NCI-H2196 (cell line): Measurements from ENCODE around the gene ZBTB49.
A peak's percentile ranks its signal among the peaks of the same experiment; 100 is the strongest.
"Not testable (repeated sequence)": the region's sequence is repeated elsewhere in the genome, so short reads cannot be mapped to it uniquely, and the experiment has no call there.

ENCODE experiments used
- DNase-seq: peaks from one replicate; lab custom pipeline; 2025; ENCODE audit not compliant: unreplicated experiment; lab: John Stamatoyannopoulos, UW

ZBTB49 gene

DNA sequence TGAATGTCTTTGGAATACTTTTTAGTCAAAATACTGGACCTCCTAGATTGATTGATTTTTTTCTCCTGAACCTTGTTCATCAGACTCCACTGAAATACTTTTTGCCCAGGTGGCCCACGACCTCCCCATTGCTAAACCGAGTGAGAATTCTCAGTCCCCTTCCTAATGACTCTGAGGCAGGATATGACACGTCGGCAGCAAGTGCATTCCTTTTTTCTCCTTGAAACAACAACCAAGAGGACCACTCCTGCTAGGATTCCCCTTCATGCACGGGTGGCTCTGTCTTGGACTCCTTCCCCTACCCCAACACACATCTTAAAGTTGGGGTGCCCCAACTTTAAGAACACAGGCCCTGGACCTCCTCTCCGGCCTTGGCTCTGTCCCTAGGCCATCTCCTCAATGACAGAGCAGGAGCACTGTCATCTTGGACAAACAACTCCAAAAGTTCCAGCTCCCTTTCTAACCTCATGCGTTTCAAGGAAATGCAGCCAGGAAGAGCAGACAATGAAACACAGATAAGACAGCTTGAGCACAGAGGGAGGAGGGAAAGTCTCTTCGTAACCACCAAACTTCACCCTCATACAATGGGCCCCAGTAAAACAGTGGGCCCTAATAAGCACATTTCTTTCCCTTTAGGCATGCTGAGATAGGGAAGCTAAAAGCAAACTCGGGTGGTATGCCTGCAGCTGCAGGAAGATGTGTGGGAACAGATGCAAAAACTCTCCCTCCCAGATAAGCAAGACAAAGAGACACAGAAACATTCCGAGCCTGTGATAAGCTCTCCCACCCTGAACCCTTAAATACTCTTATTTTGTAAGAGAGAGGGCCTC is 33.9 kb downstream of the ZBTB49 start:
- DNase-seq, result no peak

- DNase-seq, result no peak
These were observed 35.3 kb downstream of the ZBTB49 start for GRCh38 chr4:4325321-4325720.

DNA sequence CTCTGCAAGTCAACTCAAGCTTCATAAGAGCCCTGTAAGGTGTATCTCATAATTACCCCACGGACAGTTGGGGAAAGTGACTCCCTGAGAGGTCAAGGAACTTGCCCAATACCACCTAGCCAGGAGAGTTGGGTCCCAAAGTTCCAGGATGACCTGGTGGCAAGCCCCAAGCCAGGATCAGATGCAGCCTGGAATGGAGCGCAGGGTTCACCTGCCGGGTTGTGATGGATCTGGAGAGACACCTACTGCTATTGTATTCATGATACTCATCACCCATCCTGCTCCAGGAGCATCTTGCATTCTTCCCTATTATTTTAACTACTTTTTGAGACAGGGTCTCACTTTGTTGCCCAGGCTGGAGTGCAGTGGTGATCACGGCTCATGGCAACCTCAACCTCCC is 36.1 kb downstream of the ZBTB49 start:
- no peak for DNase-seq

GRCh38 chr4:4327652-4328121 is 37.6 kb downstream of the ZBTB49 start:
- no peak for DNase-seq

- DNase-seq, result no peak
These were observed 38.2 kb downstream of the ZBTB49 start for GRCh38 chr4:4328206-4328605.

GRCh38 chr4:4328840-4329239 is 38.8 kb downstream of the ZBTB49 start:
- no peak for DNase-seq

DNA sequence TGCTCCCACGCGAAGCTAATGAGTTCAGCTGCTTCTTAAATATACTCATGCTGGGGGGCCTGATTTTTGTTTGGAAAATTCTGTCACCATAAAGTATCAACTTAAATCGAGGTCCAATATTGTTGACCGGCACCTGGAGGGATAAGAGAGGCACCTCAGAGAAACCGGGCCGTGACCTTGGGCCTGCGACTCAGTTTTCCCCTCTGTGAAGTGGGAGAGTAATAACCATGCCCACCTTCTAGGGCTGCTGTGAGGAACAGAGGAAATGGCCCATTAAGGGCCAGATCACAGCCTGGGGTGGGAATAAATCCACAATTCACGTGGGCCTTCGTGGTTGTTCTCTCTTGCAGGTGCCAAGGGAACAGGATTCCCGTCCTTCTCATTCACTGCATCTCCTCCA is 39.4 kb downstream of the ZBTB49 start:
- no peak for DNase-seq

DNA sequence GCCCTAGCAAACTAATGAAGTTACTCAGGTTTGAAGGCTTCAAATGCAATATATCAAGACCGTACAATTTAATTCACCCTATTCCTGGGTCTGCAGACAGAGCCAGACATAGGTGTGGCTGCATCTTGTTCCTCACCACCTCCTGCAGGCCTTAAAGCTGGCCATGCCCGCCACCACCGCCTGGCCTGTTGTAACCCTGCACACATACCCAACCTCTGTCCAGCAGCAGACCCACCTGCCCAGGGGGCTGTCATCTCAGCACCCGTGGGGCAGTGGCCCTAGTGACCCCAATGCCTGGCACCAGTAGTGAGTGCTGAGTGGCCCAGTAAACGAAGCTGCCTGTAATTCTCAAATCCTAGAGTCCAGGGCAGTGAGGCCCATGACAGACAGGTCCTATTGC is 40.7 kb downstream of the ZBTB49 start:
- no peak for DNase-seq

DNA sequence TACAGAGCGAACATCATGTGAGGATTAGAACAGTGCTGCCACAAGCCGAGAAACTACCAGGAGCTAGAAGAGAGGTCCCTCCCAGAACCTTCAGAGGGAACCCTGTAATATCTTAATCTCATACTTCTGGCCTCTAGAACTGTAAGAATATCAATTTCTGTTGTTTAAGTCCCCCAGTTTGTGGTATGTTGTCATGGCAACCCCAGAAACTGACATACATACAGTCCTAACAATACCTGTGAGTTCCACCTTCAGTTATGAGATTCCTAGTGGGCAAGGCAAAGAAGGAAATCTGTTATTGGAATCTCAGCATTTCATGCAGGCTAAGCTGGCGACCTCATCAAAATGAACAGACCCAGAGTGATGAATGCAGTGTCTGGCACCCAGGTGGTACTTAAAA is 42.5 kb downstream of the ZBTB49 start:
- DNase-seq, result no peak

GRCh38 chr4:4333265-4333706 is 43.2 kb downstream of the ZBTB49 start:
- DNase-seq, result peak; percentile 50

GRCh38 chr4:4334798-4335520 is 44.9 kb downstream of the ZBTB49 start:
- DNase-seq, result peak; percentile 79

DNA sequence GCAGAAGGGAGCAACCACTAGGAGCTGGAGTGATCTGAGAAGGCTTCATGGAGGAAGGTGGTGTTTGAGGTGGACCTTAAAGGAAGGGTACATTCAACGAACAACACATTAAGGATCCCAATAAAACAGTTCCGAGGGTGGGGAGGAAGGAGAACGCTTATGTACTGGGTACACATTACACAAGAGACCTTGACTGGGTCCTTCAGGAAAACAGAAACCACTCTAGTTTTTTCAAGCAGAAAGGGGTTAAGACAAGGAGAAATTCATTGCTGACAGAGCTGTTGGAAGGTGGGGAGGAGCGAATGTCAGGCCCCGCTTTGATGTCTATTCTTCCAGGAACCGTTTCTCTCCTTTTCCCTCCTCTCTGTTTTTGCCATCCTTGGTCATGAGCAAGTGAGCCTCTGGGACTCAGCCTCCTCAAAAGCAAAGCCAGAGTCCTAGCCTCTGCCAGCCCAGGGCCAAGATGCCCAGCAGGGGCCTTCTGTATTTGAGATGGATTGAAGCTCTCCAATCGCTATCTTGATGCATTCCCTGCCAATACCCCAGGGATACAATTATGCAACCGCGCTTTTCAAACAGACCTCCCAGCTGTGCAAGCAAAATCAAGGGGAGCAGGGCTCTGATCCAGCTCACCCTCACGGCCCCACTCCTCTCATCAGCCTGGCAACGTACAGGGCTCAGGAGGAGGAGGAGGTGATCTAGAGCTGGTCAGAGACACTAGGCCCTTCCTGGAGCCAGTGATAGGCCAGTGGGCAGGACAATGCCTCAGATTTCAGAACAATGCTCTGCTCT is 48.4 kb downstream of the ZBTB49 start:
- no peak for DNase-seq

DNA sequence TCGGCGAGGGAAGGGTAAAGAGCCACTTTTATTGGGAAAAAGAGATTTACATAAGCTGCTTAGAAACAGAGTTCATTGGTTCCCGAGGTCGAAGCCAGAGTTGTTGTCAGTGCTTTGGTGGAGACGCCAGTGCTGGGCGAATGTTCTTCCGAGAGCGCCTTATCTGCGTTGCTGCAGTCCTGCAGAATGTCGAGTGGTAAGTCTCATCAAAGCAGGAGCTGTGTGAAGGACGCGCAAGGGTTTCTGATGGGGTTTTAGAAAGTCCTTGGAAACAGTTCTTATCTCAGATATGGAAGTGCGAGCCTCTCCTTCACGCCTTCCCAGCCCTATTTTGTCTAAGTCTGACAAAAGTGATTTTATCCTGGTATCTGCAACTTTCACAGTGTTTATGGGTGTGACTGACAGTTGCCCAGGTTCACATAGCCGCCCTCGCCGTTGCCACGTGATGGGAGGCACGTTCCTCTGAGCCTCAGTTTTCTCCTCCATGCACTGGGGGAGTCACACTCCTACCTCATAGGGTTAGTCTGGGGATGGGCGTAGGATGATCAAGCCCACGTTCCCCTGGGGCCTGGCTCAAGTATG is 49.5 kb downstream of the ZBTB49 start:
- no peak for DNase-seq

DNA sequence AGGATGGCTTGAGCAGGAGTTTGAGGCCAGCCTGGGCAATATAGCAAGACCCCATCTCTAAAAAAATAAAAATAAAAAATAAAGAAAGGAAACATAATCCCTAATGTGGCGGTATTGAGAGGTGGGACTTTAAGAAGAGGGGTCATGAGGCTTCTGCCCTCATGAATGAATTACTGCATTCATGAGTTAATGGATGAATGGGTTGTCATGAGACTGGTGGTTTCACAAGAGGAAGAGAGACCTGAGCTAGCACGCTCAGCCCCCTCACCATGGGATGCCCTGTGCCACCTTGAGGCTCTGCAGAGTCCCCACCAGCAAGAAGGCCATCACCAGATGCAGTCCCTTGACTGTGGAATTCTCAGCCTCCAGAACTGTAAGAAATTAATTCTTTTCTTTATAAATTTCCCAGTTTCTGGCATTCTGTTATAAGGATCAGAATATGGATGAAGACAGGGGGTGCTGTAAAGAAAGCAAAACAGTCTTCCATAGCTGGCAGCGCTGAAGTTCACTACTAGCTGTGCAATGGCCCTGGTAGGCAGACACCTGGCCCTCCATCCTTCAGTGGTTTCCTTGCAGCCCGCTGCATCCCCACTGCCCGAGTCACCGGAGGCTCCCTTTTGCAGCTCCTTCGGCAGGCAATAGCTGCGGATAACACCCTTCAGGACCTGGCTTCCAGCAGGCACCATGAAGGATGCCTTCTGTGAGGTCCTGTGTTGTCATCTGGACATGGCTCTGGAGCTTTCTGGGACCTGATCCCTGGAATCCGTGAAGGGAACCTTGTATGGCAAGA is 52.0 kb downstream of the ZBTB49 start:
- no peak for DNase-seq

GRCh38 chr4:4343038-4343437 is 53.0 kb downstream of the ZBTB49 start:
- no peak for DNase-seq

DNA sequence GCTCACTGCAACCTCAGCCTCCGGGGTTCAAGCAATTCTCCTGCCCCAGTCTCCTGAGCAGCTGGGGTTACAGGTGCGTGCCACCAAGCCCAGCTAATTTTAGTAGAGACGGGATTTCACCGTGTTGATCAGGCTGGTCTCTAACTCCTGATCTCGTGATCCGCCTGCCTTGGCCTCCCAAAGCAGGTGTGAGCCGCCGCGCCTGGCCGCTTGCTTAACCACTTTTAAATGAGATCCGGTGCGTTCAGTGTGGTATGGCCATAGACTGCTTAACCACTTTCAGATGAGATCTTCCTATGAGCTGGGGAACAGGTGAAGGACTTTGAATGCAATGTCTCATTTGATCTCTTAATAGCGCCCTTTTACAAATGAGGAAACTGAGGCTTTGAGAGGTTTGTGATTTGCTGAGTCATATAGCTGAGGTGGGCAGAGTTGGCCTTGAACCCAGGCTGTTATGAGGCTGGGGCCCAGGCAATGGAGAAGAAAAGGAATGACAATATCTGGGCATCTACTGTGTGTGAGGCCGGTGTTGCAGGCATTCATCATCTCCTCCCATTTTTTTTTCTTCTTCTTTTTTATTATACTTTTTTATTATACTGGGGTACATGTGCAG is 55.0 kb downstream of the ZBTB49 start:
- DNase-seq, result no peak

DNA sequence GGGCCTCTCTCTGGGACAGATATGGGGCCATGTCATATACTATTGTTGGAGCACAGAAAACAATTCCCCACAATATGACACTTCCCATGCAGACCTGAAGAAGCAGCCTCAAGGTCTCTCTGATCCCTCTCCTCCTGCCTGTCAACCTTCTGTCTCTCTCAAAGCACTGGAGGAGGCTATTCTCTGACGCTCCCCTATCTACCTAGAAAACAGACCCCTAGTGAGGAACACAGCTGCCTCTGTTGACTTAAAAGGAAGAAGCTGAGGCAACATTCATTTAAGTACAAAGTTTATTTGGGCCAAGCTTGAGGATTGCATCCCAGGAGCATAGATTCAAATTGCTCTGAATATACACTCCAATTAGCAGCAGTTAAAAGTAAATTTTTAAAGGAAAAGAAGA is 57.5 kb downstream of the ZBTB49 start:
- DNase-seq, result no peak

DNA sequence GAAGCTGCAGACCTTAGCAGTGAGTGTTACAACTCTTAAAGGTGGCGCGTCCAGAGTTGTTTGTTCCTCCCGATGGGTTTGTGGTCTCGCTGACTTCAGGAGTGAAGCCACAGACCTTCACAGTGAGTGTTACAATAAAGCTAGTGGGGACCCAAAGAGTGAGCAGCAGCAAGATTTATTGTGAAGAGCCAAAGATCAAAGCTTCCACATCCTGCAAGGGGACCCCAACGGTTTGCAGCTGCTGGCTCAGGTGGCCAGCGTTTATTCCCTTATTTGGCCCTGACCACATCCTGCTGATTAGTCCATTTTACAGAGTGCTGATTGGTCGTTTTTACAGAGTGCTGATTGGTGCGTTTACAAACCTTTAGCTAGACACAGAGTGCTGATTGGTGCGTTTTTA is 58.5 kb downstream of the ZBTB49 start:
- not testable (repeated sequence) for DNase-seq

- no peak for DNase-seq
These were observed 59.8 kb downstream of the ZBTB49 start for GRCh38 chr4:4349867-4350266.

GRCh38 chr4:4350909-4351308 is 60.9 kb downstream of the ZBTB49 start:
- no peak for DNase-seq
